ENCODE measurements around the gene PRDM16.

Gene PRDM16

GRCh38 chr1:3262681-3263286, 193.8 kb downstream of the PRDM16 start:
- DNase-seq (ENCODE audit: low read depth) = no peak

GRCh38 chr1:3263790-3264189, 194.8 kb downstream of the PRDM16 start:
- no peak for DNase-seq (ENCODE audit: low read depth)

GRCh38 chr1:3264456-3264855, 195.5 kb downstream of the PRDM16 start:
- no peak for DNase-seq (ENCODE audit: low read depth)

GRCh38 chr1:3265835-3266805, 197.1 kb downstream of the PRDM16 start:
- DNase-seq (ENCODE audit: low read depth) = no peak

- DNase-seq (ENCODE audit: low read depth) = no peak
These were observed 198.0 kb downstream of the PRDM16 start for GRCh38 chr1:3266870-3267549.

GRCh38 chr1:3267550-3268270, 198.7 kb downstream of the PRDM16 start:
- DNase-seq (ENCODE audit: low read depth) = no peak

GRCh38 chr1:3268281-3268680, 199.3 kb downstream of the PRDM16 start:
- no peak for DNase-seq (ENCODE audit: low read depth)

GRCh38 chr1:3270403-3271245, 201.6 kb downstream of the PRDM16 start:
- DNase-seq (ENCODE audit: low read depth) = no peak

GRCh38 chr1:3271866-3272265, 202.9 kb downstream of the PRDM16 start:
- no peak for DNase-seq (ENCODE audit: low read depth)

- no peak for DNase-seq (ENCODE audit: low read depth)
These were observed 203.5 kb downstream of the PRDM16 start for GRCh38 chr1:3272321-3273045.

- no peak for DNase-seq (ENCODE audit: low read depth)
These were observed 204.4 kb downstream of the PRDM16 start for GRCh38 chr1:3273447-3273846.

- no peak for DNase-seq (ENCODE audit: low read depth)
These were observed 206.0 kb downstream of the PRDM16 start for GRCh38 chr1:3274972-3275371.

GRCh38 chr1:3275471-3276340, 206.7 kb downstream of the PRDM16 start:
- DNase-seq (ENCODE audit: low read depth) = no peak

- DNase-seq (ENCODE audit: low read depth) = no peak
These were observed 207.4 kb downstream of the PRDM16 start for GRCh38 chr1:3276341-3276800.

- no peak for DNase-seq (ENCODE audit: low read depth)
These were observed 208.0 kb downstream of the PRDM16 start for GRCh38 chr1:3277011-3277471.

- DNase-seq (ENCODE audit: low read depth) = no peak
These were observed 208.6 kb downstream of the PRDM16 start for GRCh38 chr1:3277623-3278022.

- DNase-seq (ENCODE audit: low read depth) = no peak
These were observed 209.6 kb downstream of the PRDM16 start for GRCh38 chr1:3278416-3279181.

GRCh38 chr1:3279182-3279470, 210.1 kb downstream of the PRDM16 start:
- no peak for DNase-seq (ENCODE audit: low read depth)

GRCh38 chr1:3281735-3282134, 212.7 kb downstream of the PRDM16 start:
- DNase-seq (ENCODE audit: low read depth) = no peak

Measured in stimulated activated CD8-positive, alpha-beta memory T cell treated with anti-CD3 and anti-CD28 coated beads, Interleukin-15, amount 100 ng/mL, for 24 hours (primary cell).